Measurements from ENCODE around the gene DNAAF2.

Gene DNAAF2

DNA sequence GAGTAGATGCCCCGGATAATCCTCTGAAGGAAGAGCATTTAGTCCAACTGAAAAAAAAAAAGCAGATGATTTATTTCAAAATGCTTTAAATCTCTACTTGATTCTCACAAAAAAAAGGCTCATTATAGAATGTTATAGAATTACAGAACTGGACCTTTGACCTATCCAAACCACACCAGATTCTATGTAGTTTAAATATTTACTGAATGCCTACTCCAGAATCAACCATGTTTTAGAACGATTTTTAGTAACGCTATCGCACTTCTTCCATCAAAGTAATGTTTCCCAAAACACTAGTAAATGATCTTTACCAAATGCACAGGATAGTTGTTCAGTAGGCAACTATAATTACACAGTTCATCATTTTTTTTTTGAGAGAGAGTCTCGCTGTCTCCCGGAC lies 51.4 kb downstream of the DNAAF2 start:
- no peak for FAIRE-seq

DNA sequence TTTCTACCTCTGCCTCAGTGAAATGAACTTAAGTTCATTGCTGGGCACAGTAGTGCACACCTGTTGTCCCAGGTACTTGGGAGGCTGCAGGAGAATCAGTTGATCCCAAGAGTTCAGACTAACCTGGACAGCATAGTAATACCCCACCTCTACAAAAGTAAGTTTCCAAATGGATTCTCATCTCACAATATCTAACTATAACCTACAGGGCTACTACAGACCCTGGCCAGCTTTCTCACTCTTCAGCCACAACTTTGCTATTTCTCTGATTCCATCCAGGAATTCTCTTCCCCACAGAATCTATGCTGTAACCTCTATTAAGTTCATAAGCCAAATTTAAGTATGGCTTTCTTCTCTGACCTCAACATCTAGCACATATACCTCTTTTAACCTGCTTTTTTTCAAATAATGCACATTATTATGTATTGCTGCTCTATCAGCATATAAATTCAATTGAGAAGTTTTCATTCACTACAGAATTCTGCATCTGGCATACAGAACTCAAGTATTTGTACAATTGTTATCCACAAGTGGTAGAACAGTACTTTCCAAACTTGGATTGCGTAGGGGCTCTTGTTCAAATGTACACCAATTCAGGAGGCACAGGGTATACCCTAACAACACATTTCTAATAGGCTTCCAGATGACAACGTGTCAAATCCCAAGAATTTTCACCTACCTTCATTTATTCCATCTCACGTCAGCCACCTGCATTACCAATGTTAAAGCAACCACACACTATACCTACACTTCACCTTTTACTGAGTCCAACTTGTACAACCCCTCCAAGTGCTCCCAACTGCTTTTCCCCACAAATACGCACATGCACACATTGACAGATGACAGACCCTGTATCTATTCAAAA lies 52.7 kb downstream of the DNAAF2 start:
- no peak for FAIRE-seq

DNA sequence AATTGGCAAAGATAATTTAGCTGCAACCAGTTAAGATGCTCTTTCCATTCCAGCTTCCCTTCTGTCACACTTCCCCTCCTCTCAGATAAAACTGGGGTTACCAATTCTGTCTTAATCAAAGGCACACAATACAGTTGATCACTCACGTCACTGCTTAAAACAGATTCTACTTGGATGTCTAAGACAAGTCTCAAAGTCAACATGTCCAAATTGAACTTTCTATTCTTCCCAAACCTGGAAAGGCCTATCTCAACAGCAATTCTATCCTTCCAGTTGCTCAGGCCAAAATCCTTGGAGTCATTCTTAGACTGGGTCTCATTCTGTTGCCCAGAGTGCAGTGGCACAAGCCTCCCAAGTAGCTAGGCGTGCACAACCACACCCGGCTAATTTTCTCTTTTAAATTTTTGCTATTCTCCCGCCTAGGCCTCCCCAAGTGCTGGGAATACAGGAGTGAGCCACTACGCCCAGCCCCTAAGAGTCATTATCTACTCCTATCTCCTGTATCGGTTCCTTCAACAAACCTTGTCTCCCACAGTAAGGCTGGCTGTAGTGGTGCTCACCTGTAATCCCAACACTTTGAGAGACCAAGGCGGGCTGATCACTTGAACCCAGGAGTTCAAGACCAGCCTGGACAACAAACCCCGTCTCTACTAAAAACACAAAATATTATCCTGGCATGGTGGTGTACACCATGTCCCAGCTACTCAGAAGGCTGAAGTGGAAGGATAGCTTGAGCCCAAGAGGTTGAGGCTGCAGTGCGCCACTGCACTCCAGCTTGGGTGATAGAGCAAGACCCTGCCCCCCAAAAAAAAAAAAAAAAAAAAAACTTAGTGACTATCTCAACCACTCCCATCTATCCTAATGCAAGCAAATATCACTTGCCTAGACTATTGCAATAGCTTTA lies 53.6 kb downstream of the DNAAF2 start:
- FAIRE-seq: no peak

DNA sequence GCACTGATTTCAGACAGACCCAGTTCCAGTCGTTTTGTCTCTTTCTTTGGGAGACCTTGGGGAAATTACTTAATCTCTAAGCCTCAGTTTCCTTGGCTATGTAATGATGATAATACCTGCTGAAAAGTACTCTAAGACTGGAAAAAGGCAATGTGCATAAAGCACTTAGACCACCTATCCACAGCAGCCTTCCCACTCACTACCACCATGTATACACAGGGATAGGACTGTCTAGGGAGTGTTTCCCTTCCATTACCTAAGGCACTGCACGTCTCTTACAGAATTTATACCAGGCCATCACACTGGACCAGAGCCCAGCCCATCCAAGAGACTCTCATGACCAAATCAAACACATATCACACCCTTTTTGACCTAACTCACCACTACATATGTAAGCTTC lies 55.2 kb downstream of the DNAAF2 start:
- no peak for FAIRE-seq

DNA sequence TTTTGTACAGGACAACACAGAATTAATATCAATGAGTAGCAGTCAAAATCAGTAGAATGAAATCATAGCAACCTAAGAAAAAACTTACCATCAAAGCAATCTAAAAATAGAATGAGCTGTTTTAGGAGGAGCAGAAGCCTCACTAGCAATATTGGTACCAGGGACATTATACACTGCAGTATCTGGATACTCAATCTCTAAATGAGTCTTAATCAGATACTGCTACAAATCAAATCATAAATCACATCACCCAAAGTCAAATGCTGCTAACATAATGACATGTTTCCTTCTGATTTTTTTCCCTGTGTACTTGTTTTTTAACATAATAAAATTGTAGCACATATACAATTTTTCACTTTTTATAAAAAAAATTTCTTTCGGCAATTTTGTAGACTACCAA lies 56.9 kb downstream of the DNAAF2 start:
- FAIRE-seq: no peak
